Body of pancreas (tissue), 4 donors: ENCODE measurements around the gene UGGT2. TPM values are rescaled to one million over a fixed set of nuclear protein-coding genes. Genes with fewer than 3 reads are reported as not detected.
"Not testable (repeated sequence)": the region's sequence is repeated elsewhere in the genome, so short reads cannot be mapped to it uniquely, and the experiment has no call there.

ENCODE experiments used
- ATAC-seq: fragments of 150-250 bp; one replicate; pipeline ENCODE4 v1.9.1; 2016
- DNase-seq, 4 donors: peaks; one replicate each; pipeline ENCODE4 v3.0.0-alpha.2; 2019
- H3K27ac ChIP-seq, 4 donors: fragments of 200-600 bp; sonication (generic); 1 replicate in 3 of 4; 2 replicates in 1 of 4; pipeline versions ENCODE4 v1.5.1 to v1.6.1; 2016 to 2019; ENCODE audit warnings: mild to moderate bottlenecking in 1 of 4, mixed read lengths in 1 of 4, moderate library complexity in 1 of 4
- H3K27me3 ChIP-seq, 2 donors: fragments of 200-600 bp; sonication (generic); one replicate each; pipeline ENCODE4 v1.6.0; 2016; ENCODE audit warnings: mild to moderate bottlenecking in 1 of 2
- H3K36me3 ChIP-seq, 2 donors: fragments of 200-600 bp; sonication (generic); replicated peaks in 1 of 2; 2 replicates each; pipeline ENCODE4 v1.5.1; 2016; ENCODE audit warnings: low read depth in 2 of 2; ENCODE audit not compliant: insufficient read depth in 1 of 2
- H3K4me1 ChIP-seq: fragments of 200-600 bp; sonication (generic); one replicate; pipeline ENCODE4 v1.6.0; 2016
- H3K4me3 ChIP-seq, 2 donors: fragments of 200-600 bp; sonication (generic); 1 replicate in 1 of 2; 2 replicates in 1 of 2; pipeline ENCODE4 v1.5.1; 2016 to 2019
- H3K9me3 ChIP-seq, 3 donors: fragments of 200-600 bp; sonication (generic); 1 replicate in 2 of 3; 2 replicates in 1 of 3; pipeline ENCODE4 v1.5.1; 2016
- CTCF ChIP-seq, 7 experiments: fragments of 450-650 bp in 4 of 7; fragments of 200-600 bp in 3 of 7; sonication (generic) in 3 of 7; IDR thresholded peaks; one replicate each; pipeline ENCODE4 v1.5.1; 2016 to 2019; ENCODE audit warnings: antibody characterized with exemption in 7 of 7
- POLR2A ChIP-seq, 3 donors: fragments of 450-650 bp; IDR thresholded peaks; one replicate each; pipeline ENCODE4 v1.6.1; 2016; ENCODE audit warnings: antibody characterized with exemption in 3 of 3, mild to moderate bottlenecking in 2 of 3
- WGBS, 2 donors: methylation state at CpG; one replicate each; pipeline ENCODE4 v1.1.5; 2017; 5-methylcytosine and 5-hydroxymethylcytosine counted together
- intact Hi-C: fragments of 100-400 bp; cut with DNase I; formaldehyde crosslinking; loops from one replicate; pipeline ENCODE4 v1.15.1; 2023
- small RNA-seq: library from RNA; depleted of rRNA; stranded (forward); fragments of <200 nt; gene quantifications from one replicate; pipeline ENCODE3, GENCODE V24; 2016
- total RNA-seq, 2 donors: library from RNA; depleted of rRNA; stranded (reverse); fragments of >200 nt; gene quantifications; one replicate each; pipeline ENCODE4 v1.1.0, GENCODE V29; 2016

UGGT2 gene
- total RNA-seq, 2 donors from 2014 or later, result 49.8 TPM

GRCh38 chr13:95763601-95764000, 289.6 kb downstream of the UGGT2 start:
- DNase-seq, result no peak
- 84 to 85% methylated on average over 4 of the region's 4 CpGs for WGBS, 2 donors

GRCh38 chr13:95762626-95763025, 290.6 kb downstream of the UGGT2 start:
- DNase-seq, H3K4me1 ChIP-seq, ATAC-seq, H3K27me3 ChIP-seq, H3K4me3 ChIP-seq, intact Hi-C loops, H3K9me3 ChIP-seq, H3K27ac ChIP-seq: not testable (repeated sequence)
- 80 to 90% methylated on average over 3 of the region's 3 CpGs for WGBS, 2 donors
- H3K36me3 ChIP-seq, result peaks cover 0 to 12% of the 10 kb centered on the region in 2 donors

More at GRCh38 chr13:95763601-95764000, 289.6 kb downstream of the UGGT2 start:
- no peak for TF ChIP-seq POLR2A (IDR thresholded peaks at IDR 0.05)
- TF ChIP-seq CTCF (IDR thresholded peaks at IDR 0.05), result no peak
- Histone ChIP-seq H3K27ac (no peak overlapping the region), H3K4me3 (no peak overlapping the region), H3K4me1 (no peaks in the 10 kb centered on the region), H3K36me3 (peaks cover 0 to 13% of the 10 kb centered on the region in 2 donors), H3K27me3 (no peaks in the 10 kb centered on the region), H3K9me3 (no peaks in the 10 kb centered on the region)
- intact Hi-C loops, result no loop called here
- ATAC-seq, result no peak

GRCh38 chr13:95756072-95756471, 297.1 kb downstream of the UGGT2 start:
- ATAC-seq (no peak), DNase-seq (no peak)
- Histone ChIP-seq H3K27me3 (no peaks in the 10 kb centered on the region), H3K27ac (no peak overlapping the region), H3K4me3 (no peak overlapping the region), H3K4me1 (peaks cover 5% of the 10 kb centered on the region), H3K36me3 (no peaks in the 10 kb centered on the region), H3K9me3 (no peaks in the 10 kb centered on the region)
- WGBS, 2 donors, result 72 to 81% methylated on average over 5 of the region's 5 CpGs
- intact Hi-C loops, result no loop called here
- TF ChIP-seq POLR2A (IDR thresholded peaks at IDR 0.05) (no peak), CTCF (IDR thresholded peaks at IDR 0.05) (no peak)

GRCh38 chr13:95754069-95754468, 299.1 kb downstream of the UGGT2 start:
- Histone ChIP-seq H3K4me1 (peaks cover 15% of the 10 kb centered on the region), H3K4me3 (no peak overlapping the region), H3K9me3 (no peaks in the 10 kb centered on the region), H3K36me3 (no peaks in the 10 kb centered on the region), H3K27ac (no peak overlapping the region), H3K27me3 (no peaks in the 10 kb centered on the region)
- WGBS, 2 donors, result 46 to 62% methylated on average over 4 of the region's 4 CpGs
- ATAC-seq, result no peak
- TF ChIP-seq POLR2A (IDR thresholded peaks at IDR 0.05), result no peak
- no peak for TF ChIP-seq CTCF (IDR thresholded peaks at IDR 0.05)
- intact Hi-C loops, result no loop called here
- DNase-seq, result peak in 1 of 4 donors; percentile 20

- ATAC-seq (no peak), DNase-seq (no peak)
- H3K27me3 ChIP-seq, result no peaks in the 10 kb centered on the region
- TF ChIP-seq POLR2A (IDR thresholded peaks at IDR 0.05) (no peak), CTCF (IDR thresholded peaks at IDR 0.05) (no peak)
- 58 to 69% methylated on average over 2 of the region's 2 CpGs for WGBS, 2 donors
- H3K36me3 ChIP-seq, result no peaks in the 10 kb centered on the region
- H3K4me1 ChIP-seq, result peaks cover 18% of the 10 kb centered on the region
- H3K27ac ChIP-seq, result no peak overlapping the region
- intact Hi-C loops, result no loop called here
- H3K4me3 ChIP-seq, result no peak overlapping the region
- H3K9me3 ChIP-seq, result no peaks in the 10 kb centered on the region
Measured at GRCh38 chr13:95752677-95753076, 300.5 kb downstream of the UGGT2 start.

Small RNAs within 50 kb of the gene (small RNA-seq; reads per million reads assigned to genes)
- gene HMGN1P24, result not detected

Other genes starting within 250 kb of the UGGT2 start
- gene HS6ST3, start 36.7 kb upstream of the UGGT2 start, total RNA-seq, result 1 to 10 TPM; 1.3 to 2.3 TPM